Ovary (tissue), 9 donors: Measurements from ENCODE around the gene STPG1. TPM values are rescaled to one million over a fixed set of nuclear protein-coding genes. Genes with fewer than 3 reads are reported as not detected.

Source experiments
- DNase-seq, 5 donors: peaks; one replicate each; pipeline ENCODE4 v3.0.0-alpha.2; 2019 to 2020
- H3K27ac ChIP-seq, 2 donors: fragments of 200-600 bp; one replicate each; pipeline versions ENCODE4 v1.5.1 to v1.8.0; 2019 to 2022
- H3K27me3 ChIP-seq: fragments of 200-600 bp; one replicate; pipeline ENCODE4 v1.8.0; 2022
- H3K36me3 ChIP-seq: fragments of 200-600 bp; sonication (generic); one replicate; pipeline ENCODE4 v1.5.1; 2019
- H3K4me1 ChIP-seq: one replicate; pipeline ENCODE4 v1.8.1; 2013; ENCODE audit warnings: mild to moderate bottlenecking, moderate library complexity; ENCODE audit not compliant: insufficient read depth
- H3K4me3 ChIP-seq: fragments of 200-600 bp; sonication (generic); one replicate; pipeline ENCODE4 v1.5.1; 2017
- H3K9me3 ChIP-seq, 2 donors: fragments of 200-600 bp in 1 of 2; sonication (generic) in 1 of 2; one replicate each; pipeline versions ENCODE4 v1.5.1 to v1.8.1; 2013 to 2019; ENCODE audit warnings: mild to moderate bottlenecking in 1 of 2, moderate library complexity in 1 of 2
- CTCF ChIP-seq, 3 donors: fragments of 450-650 bp in 2 of 3; fragments of 200-600 bp in 1 of 3; IDR thresholded peaks; one replicate each; pipeline versions ENCODE4 v1.5.1 to v1.8.0; 2016 to 2022; ENCODE audit warnings: antibody characterized with exemption in 3 of 3, mild to moderate bottlenecking in 1 of 3
- EP300 ChIP-seq: sonication (generic); formaldehyde crosslinking; IDR thresholded peaks from one replicate; pipeline ENCODE4 v1.6.1; 2017; ENCODE audit warnings: antibody characterized with exemption
- POLR2A ChIP-seq: fragments of 450-650 bp; IDR thresholded peaks from one replicate; pipeline ENCODE4 v1.6.1; 2017; ENCODE audit warnings: antibody characterized with exemption, mild to moderate bottlenecking, moderate library complexity
- WGBS, 3 donors: extraction: QIAGEN DNeasy Blood & Tissue Kit in 1 of 3; methylation state at CpG; one replicate each; pipeline versions ENCODE4 v1.1.5 to v1.1.7; 2013 to 2017; 5-methylcytosine and 5-hydroxymethylcytosine counted together
- intact Hi-C, 4 donors: fragments of 100-400 bp; cut with DNase I; formaldehyde crosslinking; loops; one replicate each; pipeline versions ENCODE4 v1.11.0 to v1.15.1; 2022 to 2023
- polyA plus RNA-seq, 2 donors: library from polyadenylated mRNA; stranded (reverse); fragments of 200-250 nt in 1 of 2; fragments of 350-450 nt in 1 of 2; fragmentation: Illumina TruSeq in 1 of 2; extraction: RNeasy Lipid Tissue Mini Kit (QIAGEN cat#74804) in 1 of 2; gene quantifications; one replicate each; pipeline ENCODE4 v1.2.3, GENCODE V29; 2013 to 2014
- total RNA-seq, 7 donors: library from RNA; depleted of rRNA in 2 of 7; stranded (reverse); fragments of >200 nt in 2 of 7; fragmentation: NEBNext Ultra II Directional in 3 of 7; extraction: Animal tissue kit (Norgen Biotek cat#: 25700) in 3 of 7; gene quantifications; one replicate each; pipeline versions ENCODE4 v1.1.0 to v1.2.4, GENCODE V29; 2016 to 2023
- donor health status: DM: no; HTN: no; CAD: no; lungs with moderate emphysema.
- donor health status: DM: no; HTN: no; CAD: no.
- donor health status: Bipolar disorder and iron deficiency.
- donor health status: DM: yes; HTN: yes; CAD: no.
- donor health status: DM: no; HTN: no; CAD: no.
- donor health status: DM: yes; HTN: yes; CAD: no.

Gene STPG1
- total and polyA plus RNA-seq, 9 donors: 4.5 to 12.6 (median 7.3) TPM

- H3K4me3 ChIP-seq: no peak overlapping the region
- intact Hi-C loops: loop anchor here in 2 of 4 donors (5.0 to 10.0 kb wide), 2 partner anchors 190 to 318 kb away; no protein-coding TSS in a partner anchor
- WGBS, 3 donors: 84 to 92% (median 86%) methylated on average over 4 of the region's 4 CpGs
- H3K4me1 ChIP-seq: no peaks in the 10 kb centered on the region
- no peak for TF ChIP-seq POLR2A
- TF ChIP-seq CTCF (IDR thresholded peaks at IDR 0.05): no peak
- TF ChIP-seq EP300: no peak
- no peaks in the 10 kb centered on the region for H3K27me3 ChIP-seq
- no peak for DNase-seq
- H3K9me3 ChIP-seq: no peaks in the 10 kb centered on the region
- no peak overlapping the region for H3K27ac ChIP-seq
- no peaks in the 10 kb centered on the region for H3K36me3 ChIP-seq
Measured at GRCh38 chr1:24392604-24392946, 21.0 kb downstream of the STPG1 start.

- no peaks in the 10 kb centered on the region for H3K9me3 ChIP-seq
- H3K4me1 ChIP-seq: no peaks in the 10 kb centered on the region
- 42 to 51% (median 45%) methylated on average over 11 of the region's 11 CpGs for WGBS, 3 donors
- TF ChIP-seq POLR2A (no peak), CTCF (IDR thresholded peaks at IDR 0.05) (peak in 2 of 3 donors; percentile 37)
- H3K27ac ChIP-seq: peak overlapping the region; percentile 13 to 68
- intact Hi-C loops: loop anchor here in 3 of 4 donors (2.0 to 10.0 kb wide), 3 partner anchors 189 to 317 kb away; no protein-coding TSS in a partner anchor
- H3K36me3 ChIP-seq: no peaks in the 10 kb centered on the region
- no peaks in the 10 kb centered on the region for H3K27me3 ChIP-seq
- no peak overlapping the region for H3K4me3 ChIP-seq
- DNase-seq: peak; percentile 24 to 67 (median 52)
Measured at GRCh38 chr1:24391882-24392603, 21.5 kb downstream of the STPG1 start.

GRCh38 chr1:24390924-24391782, 22.4 kb downstream of the STPG1 start:
- H3K27me3 ChIP-seq: no peaks in the 10 kb centered on the region
- no peak for TF ChIP-seq POLR2A
- TF ChIP-seq CTCF (IDR thresholded peaks at IDR 0.05): peak; percentile 79 to 85 (median 82)
- no peak for TF ChIP-seq EP300
- H3K4me3 ChIP-seq: no peak overlapping the region
- no peaks in the 10 kb centered on the region for H3K36me3 ChIP-seq
- no peaks in the 10 kb centered on the region for H3K9me3 ChIP-seq
- intact Hi-C loops: loop anchor here in 3 of 4 donors (2.0 to 10.0 kb wide), 3 partner anchors 188 to 316 kb away; no protein-coding TSS in a partner anchor
- H3K27ac ChIP-seq: peak overlapping the region in 1 of 2 donors; percentile 68
- 11 to 15% (median 12%) methylated on average over 12 of the region's 12 CpGs for whole genome bisulfite sequencing, 3 donors
- peak; percentile 72 to 84 (median 79) for DNase-seq
- H3K4me1 ChIP-seq: no peaks in the 10 kb centered on the region

GRCh38 chr1:24389231-24389678, 24.3 kb downstream of the STPG1 start:
- WGBS, 3 donors: 85 to 94% (median 86%) methylated on average over 4 of the region's 4 CpGs
- no peak for DNase-seq
- Histone ChIP-seq H3K4me1 (no peaks in the 10 kb centered on the region), H3K36me3 (no peaks in the 10 kb centered on the region), H3K4me3 (no peak overlapping the region), H3K27me3 (no peaks in the 10 kb centered on the region), H3K9me3 (no peaks in the 10 kb centered on the region), H3K27ac (no peak overlapping the region)
- intact Hi-C loops: loop anchor here in 2 of 4 donors (5.0 kb wide), 2 partner anchors 187 to 192 kb away; no protein-coding TSS in a partner anchor
- no peak for TF ChIP-seq POLR2A
